Fibroblast of skin of back (primary cell): ENCODE data around the gene SLC13A3.

Experiments used
- DNase-seq: peaks from one replicate; pipeline ENCODE4 v3.0.0-alpha.2; 2013

The SLC13A3 gene

DNA sequence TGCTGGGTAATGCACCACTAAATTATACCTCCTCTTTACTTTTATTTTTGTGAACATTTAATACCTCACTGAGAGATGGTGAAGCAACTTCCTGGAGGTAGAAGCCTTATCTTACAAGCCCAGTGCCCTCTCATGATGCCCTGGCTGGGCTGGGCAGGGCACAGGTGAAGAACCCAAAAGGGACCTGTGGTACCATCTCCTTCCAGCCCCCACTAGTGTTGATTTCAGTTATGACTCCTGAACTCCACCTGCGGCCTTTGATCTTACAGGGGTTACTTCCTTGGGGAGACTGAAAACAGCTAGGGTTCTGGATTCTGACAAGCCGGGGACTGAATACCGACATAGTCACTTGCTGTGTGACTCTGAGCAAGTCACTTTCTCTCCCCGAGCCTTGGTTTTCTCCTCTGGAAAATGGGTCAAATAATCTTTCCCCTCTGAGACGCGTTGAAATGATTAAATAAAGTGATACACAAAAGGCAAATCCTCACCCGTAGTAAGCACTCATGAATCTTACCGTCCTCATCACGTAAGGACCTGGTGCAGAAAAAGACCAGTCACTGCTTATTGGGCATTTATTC, 1.2 kb downstream of the SLC13A3 start:
- DNase-seq, result no peak

DNA sequence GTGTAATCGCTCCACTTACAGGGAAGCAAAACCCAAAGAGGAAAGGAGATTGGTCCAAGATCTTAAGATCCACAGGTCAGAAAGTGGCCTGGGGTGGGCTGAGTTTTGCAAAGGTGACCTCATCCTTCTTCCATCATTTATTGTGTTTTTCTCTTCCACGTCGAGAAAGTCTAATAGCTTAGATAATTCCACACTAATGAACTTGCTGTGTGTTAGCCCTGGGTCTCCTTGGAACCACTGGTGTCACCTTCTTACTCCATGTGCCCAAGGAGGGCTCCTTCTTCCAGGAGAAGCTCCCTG, 1.7 kb downstream of the SLC13A3 start:
- DNase-seq, result no peak

DNA sequence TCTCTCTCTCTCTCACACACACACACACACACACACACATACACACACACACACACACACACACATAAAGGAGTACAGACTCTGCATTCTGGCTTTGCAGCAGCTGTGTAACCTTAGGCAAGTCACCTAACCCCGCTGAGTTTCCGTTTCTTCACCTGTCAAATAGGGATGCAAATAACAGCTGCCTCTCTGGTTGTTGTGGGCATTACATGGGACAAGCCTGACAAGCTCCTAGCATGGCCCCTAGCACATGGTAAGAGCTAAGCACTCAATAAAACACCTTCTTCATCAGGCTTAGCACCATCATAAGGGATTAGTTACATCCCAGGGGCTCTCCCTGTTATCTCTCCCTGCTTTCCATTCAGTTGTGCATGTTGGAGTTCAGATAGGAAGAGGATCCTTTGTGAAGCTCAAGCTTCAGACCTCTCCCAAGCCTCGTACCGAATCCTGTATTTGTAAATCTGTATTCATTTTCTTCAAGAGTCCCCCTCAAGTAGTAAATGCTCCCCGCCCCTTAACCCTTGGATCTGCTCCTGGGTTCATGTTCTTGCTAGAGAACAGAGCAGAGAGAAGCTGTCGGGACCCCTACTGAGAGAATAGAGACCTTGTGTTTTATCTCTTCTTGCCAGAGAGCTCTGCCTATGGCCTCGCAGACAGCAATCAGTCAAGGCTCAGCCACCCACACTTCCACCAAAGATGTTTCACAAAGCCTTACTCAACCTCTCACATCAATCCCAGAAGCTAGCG, 2.2 kb downstream of the SLC13A3 start:
- DNase-seq, result no peak

DNA sequence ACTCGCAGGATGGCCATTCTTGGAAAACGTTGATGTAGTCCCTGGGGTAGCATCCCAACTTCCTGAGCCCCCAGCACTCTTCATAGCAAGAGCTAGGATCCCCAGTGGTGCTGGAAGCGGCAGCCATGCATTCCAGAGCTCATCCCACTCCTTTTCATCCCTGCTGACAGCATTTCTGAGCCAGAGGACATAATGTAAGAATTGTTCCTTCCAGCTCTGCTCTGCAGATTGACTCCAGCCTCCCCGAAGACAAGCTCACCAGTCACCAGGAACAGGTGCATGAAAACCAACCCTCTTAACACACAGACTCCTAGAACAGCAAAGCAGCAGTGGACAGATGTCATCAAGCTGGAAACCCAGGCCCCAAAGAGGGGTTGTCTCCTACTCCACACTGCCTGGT, 3.8 kb downstream of the SLC13A3 start:
- DNase-seq, result no peak

DNA sequence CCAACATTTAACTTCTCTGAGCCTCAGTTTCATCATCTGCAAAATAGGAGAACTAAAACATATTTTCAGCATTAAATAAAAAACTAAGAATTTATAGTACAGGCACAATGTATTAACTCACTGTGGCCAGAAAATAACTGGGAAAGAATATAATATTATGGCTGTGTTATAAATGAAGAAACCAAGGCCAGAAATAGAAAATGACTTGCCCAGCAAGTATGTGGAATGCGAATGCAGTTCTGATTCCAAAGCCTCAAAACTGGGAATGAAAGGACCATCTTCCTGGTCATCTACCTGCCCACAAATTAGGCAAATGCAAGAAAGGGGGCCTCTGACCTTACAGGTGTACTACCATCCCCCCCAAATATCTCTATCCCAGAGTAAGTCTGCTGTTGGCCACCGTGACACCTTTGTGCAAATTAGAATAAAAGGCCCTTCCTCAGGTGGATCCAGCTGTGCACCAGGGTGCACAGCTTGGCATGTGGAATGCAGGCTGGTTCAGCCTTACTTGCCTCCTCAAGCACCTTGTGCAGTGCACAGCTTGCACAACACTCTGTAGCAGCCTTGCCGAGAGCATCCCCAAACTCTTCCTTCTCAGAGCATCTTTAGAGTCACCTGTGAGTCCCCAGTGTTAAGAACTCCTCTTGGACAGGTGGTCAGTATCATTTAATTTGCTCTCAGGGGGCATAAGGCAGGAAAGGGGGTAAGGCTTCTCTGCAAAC, 4.4 kb downstream of the SLC13A3 start:
- peak; percentile 13 for DNase-seq

DNA sequence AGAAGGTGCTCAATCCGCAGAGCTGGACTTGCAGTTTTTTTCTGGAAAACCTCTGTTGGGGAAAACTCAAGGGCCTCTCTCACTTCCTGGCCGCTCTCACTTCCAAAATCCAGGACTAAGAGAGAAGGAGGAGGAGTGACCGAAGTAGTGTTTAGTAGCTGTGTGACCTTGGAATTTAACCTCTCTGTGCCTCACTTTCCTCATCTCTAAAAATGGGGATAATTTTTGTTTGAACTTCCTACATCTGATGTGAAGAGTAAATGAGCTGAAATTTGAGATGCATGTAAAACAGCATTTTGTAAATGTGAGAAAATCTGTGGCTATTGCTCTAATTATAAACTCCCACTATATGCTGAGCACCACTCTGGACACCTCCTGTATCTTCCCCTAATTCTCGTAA, 5.1 kb downstream of the SLC13A3 start:
- DNase-seq, result no peak

DNA sequence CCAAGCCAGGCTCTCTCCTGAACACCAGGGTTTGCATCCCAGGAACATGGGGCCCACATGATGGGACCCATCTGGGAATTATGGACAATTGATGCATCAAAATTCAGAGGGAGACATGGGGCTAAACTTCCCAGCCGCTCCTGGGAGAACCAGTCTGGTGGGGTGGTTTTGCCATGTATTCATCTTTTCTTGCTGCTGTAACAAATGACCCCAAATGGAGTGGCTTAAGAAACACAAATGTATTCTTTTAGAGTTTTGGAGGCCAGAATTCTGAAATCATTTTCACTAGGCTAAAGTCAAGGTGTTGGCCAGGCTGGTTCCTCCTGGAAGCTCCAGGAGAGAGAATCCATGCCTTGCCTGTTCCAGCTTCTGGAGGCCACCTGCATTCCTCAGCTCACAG, 6.5 kb downstream of the SLC13A3 start:
- no peak for DNase-seq

DNA sequence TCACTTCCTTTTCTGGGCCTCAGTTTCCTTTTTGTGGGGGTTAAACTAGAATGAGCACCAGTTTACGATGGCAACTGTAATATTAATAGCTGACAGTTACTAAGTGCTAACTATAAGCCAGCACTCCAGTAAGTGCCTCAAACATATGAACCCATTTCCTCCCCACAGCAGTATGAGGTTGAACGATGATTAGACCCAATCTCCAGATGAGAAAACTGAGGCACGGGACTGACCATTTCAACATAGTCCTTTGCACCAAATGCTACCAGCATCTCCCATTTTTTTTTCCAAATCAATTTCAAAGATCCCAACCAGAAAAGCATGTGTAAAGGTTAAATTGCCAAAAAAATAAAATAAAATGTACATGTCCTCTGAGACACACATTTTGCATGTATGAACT, 7.1 kb downstream of the SLC13A3 start:
- DNase-seq, result no peak

DNA sequence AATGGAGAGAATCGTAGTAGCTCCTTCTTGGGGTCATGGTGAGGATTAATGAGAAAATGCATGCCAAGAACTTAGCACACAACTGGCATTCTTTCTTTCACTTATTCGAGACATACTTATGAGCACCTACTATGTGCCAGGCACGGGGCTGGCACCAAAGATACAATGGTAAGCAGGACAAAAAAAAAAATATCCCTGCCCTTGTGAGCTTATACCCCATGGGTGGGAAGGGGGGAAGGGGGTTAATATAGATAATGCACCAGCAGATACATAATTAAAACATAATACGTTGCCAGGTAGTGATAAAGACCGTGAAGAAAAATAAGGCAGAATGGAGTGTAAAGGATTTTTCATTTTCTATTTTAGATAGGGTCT, 8.3 kb downstream of the SLC13A3 start:
- no peak for DNase-seq

DNA sequence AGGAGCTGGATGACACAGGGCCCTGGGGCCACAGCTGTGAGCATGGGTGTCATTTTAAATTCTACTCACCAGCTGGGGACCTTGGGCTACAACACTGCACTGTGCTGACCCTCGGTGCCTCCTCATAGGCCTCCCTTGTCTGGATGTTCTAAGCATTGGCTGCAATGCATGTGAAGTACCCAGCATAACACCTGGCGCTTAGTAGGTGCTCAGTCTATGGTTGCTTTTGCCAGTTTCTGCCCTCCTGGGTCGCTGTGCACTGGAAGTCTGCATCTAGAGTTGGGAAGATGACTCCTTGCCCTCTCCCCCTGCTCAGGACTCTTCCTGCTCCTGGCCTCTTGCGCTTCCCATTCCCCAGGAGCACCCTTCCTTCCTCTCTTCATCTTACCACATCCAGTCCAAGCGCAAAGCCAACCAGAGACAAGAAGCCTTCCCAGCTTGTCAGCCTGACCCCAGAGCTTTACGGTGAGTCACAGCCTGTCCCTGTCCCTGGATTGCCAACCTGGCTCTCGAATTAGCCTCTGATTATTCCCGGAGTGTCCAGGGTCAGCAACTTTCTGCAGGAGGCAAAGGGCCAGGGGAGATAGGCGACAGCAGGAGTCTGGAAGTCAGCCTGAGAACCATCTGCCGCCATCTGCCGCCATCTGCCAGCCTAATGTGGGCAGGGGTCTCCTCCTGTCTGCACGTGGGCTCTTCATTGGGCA, 8.8 kb downstream of the SLC13A3 start:
- no peak for DNase-seq

DNA sequence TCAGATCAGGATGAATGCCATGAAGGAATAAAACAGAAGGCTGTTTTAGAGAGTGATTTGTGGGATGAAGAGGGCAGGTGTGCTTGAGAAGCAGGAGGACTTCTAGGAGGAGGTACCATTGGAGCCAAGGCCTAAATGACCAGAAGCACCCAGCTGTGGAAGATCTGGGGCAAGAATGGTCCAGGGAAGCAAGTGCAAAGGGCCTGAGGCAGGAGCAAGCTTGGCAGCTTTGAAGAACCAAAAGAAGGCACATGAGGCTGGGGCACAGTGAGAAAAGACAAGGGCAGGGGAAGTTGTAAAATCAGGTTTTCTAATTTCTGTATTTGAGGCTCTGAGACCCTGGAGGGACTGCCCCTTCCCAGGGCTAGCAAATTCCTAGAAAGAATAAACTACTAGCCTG, 9.8 kb downstream of the SLC13A3 start:
- no peak for DNase-seq

DNA sequence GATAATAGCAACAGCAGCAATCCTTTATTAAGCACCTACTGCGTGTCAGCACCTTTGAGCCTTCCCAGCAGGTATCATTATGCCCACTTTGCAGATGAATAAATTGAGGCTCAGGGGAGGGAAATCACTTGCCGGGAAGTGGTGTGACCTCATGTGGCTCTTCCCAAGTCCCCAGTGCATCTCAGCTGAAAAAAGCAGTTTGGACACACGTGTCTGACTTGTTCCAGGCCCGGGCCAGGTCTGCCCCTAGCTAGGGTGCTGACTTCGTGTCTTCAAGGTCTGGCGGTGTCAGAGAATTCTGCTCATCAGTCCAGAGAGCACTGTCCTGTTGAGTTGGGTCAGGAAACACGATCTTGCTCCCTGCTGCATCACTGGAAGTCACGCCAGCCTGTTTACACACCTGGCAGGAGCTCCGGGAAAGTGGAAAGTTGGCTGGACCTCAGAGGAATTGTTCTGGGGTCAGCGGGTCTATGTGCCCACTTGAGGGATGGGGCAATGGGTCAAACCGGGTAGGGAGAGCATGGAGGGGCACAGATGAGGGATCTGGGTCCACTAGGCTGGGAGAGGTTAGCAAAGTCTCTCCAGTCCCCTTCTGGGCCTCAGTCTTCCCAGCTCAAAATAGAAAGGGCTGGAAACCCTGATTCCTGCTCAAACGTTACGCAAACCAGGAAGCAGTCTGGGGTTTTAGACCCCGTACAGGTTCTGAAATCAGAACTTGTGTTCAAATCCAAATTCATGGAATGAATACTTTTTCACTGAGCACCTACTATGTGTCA, 10.5 kb downstream of the SLC13A3 start:
- DNase-seq, result no peak

DNA sequence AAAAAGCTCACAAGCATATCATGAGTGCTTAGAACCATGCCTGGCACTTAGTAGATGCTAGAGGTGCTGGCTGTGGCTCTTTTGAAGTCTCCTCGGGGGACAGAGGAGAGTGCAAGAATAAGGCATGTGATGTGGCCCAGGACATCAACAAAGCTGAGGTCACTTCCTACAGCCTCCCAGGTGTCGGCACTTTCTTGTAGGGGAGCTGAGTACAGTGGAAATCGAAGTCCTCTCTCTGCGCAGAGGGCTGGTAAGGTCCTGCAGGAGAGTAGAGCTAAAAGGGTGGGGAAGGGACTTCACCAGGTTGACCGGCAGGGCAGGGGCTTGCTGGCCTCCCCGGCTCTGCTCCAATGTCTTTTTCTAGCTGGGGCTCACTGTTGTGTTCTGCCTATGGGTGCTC, 11.2 kb downstream of the SLC13A3 start:
- no peak for DNase-seq

DNA sequence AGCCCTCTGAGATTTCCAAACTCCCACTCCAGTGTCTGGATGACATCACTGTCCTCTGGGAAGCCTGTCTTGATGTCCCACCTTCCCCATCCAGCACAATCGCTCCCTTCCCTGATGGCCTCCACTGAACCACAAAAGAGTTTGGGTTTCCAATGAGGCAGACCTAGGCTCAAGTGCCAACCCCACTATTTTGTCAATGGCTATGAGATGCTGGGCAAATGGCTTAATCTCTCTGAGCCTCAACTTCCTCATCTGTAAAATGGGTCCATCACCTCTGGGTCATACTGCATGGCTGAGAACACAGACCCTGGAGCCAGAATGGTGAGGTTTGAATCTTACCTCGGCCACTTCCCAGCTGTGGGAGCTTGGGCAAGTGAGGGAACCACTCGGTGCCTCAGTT, 11.7 kb downstream of the SLC13A3 start:
- no peak for DNase-seq

DNA sequence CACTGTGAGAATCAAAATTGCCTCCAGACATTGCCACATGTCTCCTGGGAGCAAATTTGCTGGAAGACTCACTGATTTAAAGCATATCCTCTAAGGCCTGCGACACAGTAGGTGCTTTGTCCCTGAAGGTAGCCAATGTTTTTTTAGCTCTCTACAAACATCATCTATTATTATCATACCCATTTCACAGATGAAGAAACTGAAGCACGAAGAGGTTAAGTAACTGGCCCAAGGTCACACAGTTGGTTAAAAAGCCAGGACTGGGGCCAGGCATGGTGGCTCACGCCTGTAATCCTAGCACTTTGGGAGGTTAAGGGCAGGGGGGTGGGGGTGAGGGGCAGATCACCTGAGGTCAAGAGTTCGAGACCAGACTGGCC, 12.4 kb downstream of the SLC13A3 start:
- no peak for DNase-seq

DNA sequence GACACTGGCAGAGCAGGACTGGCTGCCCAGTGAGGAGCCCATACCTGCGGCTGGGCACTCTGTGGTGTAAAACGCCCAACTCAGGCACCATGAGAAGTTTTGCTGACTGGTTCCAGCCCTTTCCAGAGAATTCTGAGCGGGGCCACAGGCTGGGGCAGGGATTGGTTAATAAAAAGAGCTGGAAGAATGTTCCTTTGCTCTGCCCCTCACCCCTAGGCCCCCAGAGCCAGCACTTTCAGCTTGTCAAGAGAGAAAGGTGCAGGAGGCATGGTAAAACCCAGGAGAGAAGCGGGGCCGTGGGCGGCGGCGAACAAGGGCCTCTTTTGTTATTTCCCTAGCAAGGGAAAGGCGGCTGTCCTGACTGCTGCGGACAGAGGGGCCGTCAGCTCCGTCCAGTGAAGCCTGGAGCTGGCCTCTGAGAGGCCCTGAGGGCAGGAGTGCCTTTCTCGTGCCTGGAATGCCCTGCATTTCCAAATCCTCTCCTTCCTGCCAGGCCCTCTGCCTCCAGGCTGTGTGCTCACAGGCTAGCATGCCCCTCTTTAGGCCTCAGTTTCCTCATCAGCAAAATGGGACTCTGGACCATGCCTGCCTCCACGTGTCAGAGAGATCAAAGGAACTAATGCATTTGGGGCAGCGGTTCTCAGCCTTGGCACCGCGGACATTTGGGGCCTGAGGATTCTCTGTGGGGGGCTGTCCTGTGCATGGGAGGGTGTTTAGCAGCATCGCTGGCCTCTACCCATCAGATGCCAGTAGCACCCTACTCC, 12.9 kb downstream of the SLC13A3 start:
- DNase-seq, result no peak

DNA sequence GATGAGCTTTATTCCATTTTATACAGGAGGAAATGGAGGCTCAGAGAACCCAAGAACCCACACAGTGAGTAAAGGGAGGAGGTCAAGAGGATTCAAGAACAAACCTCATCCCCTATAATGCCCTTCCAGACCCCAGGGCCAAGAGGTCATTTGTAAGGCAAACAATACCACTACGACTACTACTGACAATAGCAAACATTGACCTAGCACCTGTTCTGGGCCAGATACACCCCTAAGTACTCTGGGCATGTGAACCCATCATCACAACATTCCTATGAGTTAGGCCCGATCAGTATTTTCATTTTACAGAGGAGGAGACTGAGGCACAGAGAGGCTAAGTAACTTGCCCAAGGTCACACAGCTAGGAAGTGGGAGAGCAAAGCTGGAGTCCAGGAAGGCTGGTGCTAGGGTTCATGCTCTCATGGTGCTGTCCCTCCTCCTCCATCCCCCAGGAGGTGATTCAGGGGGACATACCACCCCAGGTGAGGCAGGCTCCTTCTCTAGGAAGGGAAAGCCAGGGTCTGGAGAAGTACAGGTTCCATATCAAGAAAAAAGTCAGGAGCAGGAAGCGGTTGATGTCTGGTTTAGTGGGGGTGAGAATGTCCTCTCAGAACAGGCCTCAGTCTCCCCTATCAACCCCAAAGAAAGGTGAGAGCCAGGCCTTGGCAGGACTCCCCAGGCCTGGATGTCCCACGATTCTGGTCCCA, 13.7 kb downstream of the SLC13A3 start:
- DNase-seq, result no peak

DNA sequence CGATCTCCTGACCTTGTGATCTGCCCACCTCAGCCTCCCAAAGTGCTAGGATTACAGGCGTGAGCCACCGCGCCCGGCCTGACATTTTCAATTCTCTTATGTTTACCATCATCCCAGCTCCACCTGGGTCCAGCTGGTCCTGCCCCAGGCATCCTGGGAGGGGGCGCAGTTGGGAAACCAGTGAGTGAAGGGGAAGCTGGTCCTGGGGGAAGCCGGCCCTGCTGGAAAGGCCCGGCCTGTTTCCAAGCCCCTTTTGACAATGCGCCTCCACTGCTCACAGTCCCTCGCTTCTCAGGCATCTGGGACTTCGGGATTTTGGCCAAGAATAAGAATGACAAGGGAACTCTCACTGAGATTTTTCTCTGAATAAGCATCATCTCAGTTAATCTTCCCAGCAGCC, 14.2 kb downstream of the SLC13A3 start:
- no peak for DNase-seq

DNA sequence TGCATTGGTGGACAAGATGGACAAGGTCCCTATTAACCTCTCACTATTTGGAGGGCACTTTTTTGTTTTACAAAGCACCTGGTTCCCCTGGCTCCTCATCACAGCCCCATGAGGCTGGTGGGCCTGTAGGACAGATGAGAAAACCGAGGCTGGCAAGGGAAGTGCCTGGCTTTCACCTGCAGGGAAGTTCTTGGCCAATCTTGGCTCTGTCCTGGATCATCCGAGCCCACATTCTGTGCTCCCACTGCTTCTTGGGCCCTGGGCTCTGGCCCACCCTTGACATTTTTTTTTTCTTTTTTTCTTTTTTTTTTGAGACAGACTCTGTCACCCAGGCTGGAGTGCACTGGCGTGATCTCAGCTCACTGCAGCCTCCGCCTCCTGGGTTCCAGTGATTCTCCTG, 14.7 kb downstream of the SLC13A3 start:
- DNase-seq, result no peak

DNA sequence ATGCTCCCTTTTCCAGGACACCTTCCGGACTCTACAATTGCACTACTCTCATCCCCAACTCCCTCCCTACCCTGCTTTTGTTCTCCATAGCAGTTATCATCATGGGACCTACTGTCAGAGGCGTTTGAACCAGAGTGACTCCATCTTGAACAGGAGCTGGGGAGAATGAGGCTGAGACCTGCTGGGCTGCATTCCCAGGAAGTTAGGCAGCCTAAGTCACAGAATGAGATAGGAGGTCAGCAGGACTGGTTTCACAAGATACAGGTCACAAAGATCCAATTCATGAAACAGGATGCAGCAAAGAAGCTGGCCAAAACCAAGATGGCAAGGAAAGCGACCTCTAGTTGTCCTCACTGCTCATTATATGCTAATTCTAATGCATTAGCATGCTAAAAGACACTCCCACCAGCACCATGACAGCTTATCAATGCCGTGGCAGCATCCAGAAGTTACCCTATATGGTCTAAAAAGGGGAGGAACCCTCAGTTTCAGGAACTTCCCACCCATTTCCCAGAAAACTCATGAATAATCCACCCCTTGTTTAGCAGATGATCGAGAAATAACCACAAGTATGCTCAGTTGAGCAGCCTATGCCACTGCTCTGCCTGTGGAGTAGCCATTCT, 15.6 kb downstream of the SLC13A3 start:
- DNase-seq, result no peak

DNA sequence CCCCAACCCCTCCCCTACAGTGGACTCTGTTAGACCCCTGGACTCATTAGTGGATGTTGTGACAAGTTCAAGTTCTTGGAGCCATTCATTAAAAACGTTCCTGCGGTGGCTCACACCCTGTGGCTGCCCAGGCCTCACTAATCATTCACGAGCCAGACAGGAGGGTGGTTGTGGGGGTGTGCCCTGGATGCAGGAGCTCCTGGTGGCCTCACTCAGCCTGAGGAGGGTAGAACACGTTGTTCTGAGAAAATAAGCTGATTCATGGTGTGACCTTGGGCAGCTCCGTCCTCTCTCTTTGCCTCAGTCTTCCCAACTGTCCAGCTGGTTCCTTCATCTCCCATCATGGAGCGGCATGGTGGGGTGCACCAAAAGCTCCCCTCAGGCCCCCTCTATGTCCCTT, 16.7 kb downstream of the SLC13A3 start:
- DNase-seq, result no peak
